HEK293 (cell line): ENCODE data around the gene ZNF862.

Source experiments
- GLIS1 ChIP-seq: fragments of 450-650 bp; formaldehyde crosslinking; IDR thresholded peaks from 2 replicates; pipeline ENCODE4 v1.5.1; 2016; ENCODE audit warnings: missing biosample characterization, missing genetic modification characterization
- KLF10 ChIP-seq: fragments of 450-650 bp; IDR thresholded peaks from 2 replicates; pipeline ENCODE4 v1.5.1; 2018; ENCODE audit warnings: missing biosample characterization, mild to moderate bottlenecking, missing genetic modification characterization
- KLF9 ChIP-seq: fragments of 450-650 bp; formaldehyde crosslinking; IDR thresholded peaks from 2 replicates; pipeline ENCODE4 v1.5.1; 2016; ENCODE audit warnings: missing biosample characterization, missing genetic modification characterization, low read depth
- REPIN1 ChIP-seq: fragments of 450-650 bp; formaldehyde crosslinking; IDR thresholded peaks from 2 replicates; pipeline ENCODE4 v1.5.1; 2017; ENCODE audit warnings: missing biosample characterization, missing genetic modification characterization, low read depth
- SALL2 ChIP-seq: fragments of 450-650 bp; formaldehyde crosslinking; IDR thresholded peaks from 2 replicates; pipeline ENCODE4 v1.5.0; 2017; ENCODE audit warnings: missing biosample characterization, mild to moderate bottlenecking, missing genetic modification characterization, borderline replicate concordance
- TCF7L2 ChIP-seq: IDR thresholded peaks from 2 replicates; pipeline ENCODE4 v1.6.1; 2011; ENCODE audit warnings: low read depth, mild to moderate bottlenecking, inconsistent platforms, low read length, moderate library complexity, borderline replicate concordance
- ZBTB48 ChIP-seq: fragments of 450-650 bp; formaldehyde crosslinking; IDR thresholded peaks from 2 replicates; pipeline ENCODE4 v1.5.1; 2016; ENCODE audit warnings: missing biosample characterization, missing genetic modification characterization
- ZFP3 ChIP-seq: fragments of 450-650 bp; formaldehyde crosslinking; IDR thresholded peaks from 2 replicates; pipeline ENCODE4 v1.5.1; 2016; ENCODE audit warnings: low read depth, missing biosample characterization, missing genetic modification characterization
- ZIC2 ChIP-seq: fragments of 450-650 bp; formaldehyde crosslinking; IDR thresholded peaks from 2 replicates; pipeline ENCODE4 v1.5.1; 2016; ENCODE audit warnings: missing biosample characterization, missing genetic modification characterization
- ZNF140 ChIP-seq: fragments of 450-650 bp; formaldehyde crosslinking; IDR thresholded peaks from 2 replicates; pipeline ENCODE4 v1.5.1; 2016; ENCODE audit warnings: missing biosample characterization, missing genetic modification characterization
- ZNF155 ChIP-seq: fragments of 450-650 bp; formaldehyde crosslinking; IDR thresholded peaks from 2 replicates; pipeline ENCODE4 v1.5.1; 2016; ENCODE audit warnings: missing biosample characterization, missing genetic modification characterization
- ZNF175 ChIP-seq: fragments of 450-650 bp; formaldehyde crosslinking; IDR thresholded peaks from 2 replicates; pipeline ENCODE4 v1.5.1; 2016; ENCODE audit warnings: missing biosample characterization, missing genetic modification characterization
- ZNF324 ChIP-seq: fragments of 450-650 bp; formaldehyde crosslinking; IDR thresholded peaks from 2 replicates; pipeline ENCODE4 v1.5.1; 2016; ENCODE audit warnings: missing biosample characterization, missing genetic modification characterization
- ZNF341 ChIP-seq: fragments of 450-650 bp; formaldehyde crosslinking; IDR thresholded peaks from 2 replicates; pipeline ENCODE4; 2016; ENCODE audit warnings: low read depth, missing biosample characterization, missing genetic modification characterization
- ZNF350 ChIP-seq: fragments of 450-650 bp; formaldehyde crosslinking; IDR thresholded peaks from 2 replicates; pipeline ENCODE4 v1.5.0; 2017; ENCODE audit warnings: missing biosample characterization, mild to moderate bottlenecking, missing genetic modification characterization
- ZNF423 ChIP-seq: fragments of 450-650 bp; formaldehyde crosslinking; IDR thresholded peaks from 2 replicates; pipeline ENCODE4 v1.5.1; 2016; ENCODE audit warnings: missing biosample characterization, missing genetic modification characterization
- ZNF473 ChIP-seq: fragments of 450-650 bp; formaldehyde crosslinking; IDR thresholded peaks from 2 replicates; pipeline ENCODE4 v1.5.1; 2017; ENCODE audit warnings: missing biosample characterization, missing genetic modification characterization
- ZNF514 ChIP-seq: fragments of 450-650 bp; formaldehyde crosslinking; IDR thresholded peaks from 2 replicates; pipeline ENCODE4 v1.5.1; 2016; ENCODE audit warnings: missing biosample characterization, missing genetic modification characterization
- ZNF544 ChIP-seq: fragments of 450-650 bp; formaldehyde crosslinking; IDR thresholded peaks from 2 replicates; pipeline ENCODE4 v1.5.0; 2017; ENCODE audit warnings: missing biosample characterization, missing genetic modification characterization
- ZNF549 ChIP-seq: fragments of 450-650 bp; IDR thresholded peaks from 2 replicates; pipeline ENCODE4 v1.5.1; 2018; ENCODE audit warnings: missing biosample characterization, missing genetic modification characterization, mild to moderate bottlenecking, inconsistent platforms, moderate library complexity
- ZNF830 ChIP-seq: fragments of 450-650 bp; IDR thresholded peaks from 2 replicates; pipeline ENCODE4 v1.5.0; 2018; ENCODE audit warnings: missing biosample characterization, missing genetic modification characterization, low read depth, mild to moderate bottlenecking, moderate library complexity
- ZSCAN16 ChIP-seq: fragments of 450-650 bp; formaldehyde crosslinking; IDR thresholded peaks from 2 replicates; pipeline ENCODE4 v1.5.1; 2016; ENCODE audit warnings: missing biosample characterization, missing genetic modification characterization
- ZSCAN23 ChIP-seq: fragments of 450-650 bp; formaldehyde crosslinking; IDR thresholded peaks from 2 replicates; pipeline ENCODE4 v1.5.1; 2016; ENCODE audit warnings: missing biosample characterization, missing genetic modification characterization
- TF ChIP-seq, protein P1 (sequence below): fragments of 450-650 bp; formaldehyde crosslinking; IDR thresholded peaks from 2 replicates; pipeline ENCODE4 v1.5.1; 2016; ENCODE audit warnings: missing biosample characterization, missing genetic modification characterization, borderline replicate concordance
- TF ChIP-seq, protein P2 (sequence below): fragments of 450-650 bp; IDR thresholded peaks from 2 replicates; pipeline ENCODE4 v1.5.1; 2018; ENCODE audit warnings: missing biosample characterization, missing genetic modification characterization
- TF ChIP-seq, protein P3 (sequence below): fragments of 450-650 bp; formaldehyde crosslinking; IDR thresholded peaks from 2 replicates; pipeline ENCODE4 v1.5.1; 2016; ENCODE audit warnings: missing biosample characterization, missing genetic modification characterization
- TF ChIP-seq, protein P4 (sequence below): fragments of 450-650 bp; formaldehyde crosslinking; IDR thresholded peaks from 2 replicates; pipeline ENCODE4 v1.5.1; 2016; ENCODE audit warnings: missing biosample characterization, missing genetic modification characterization

ZNF862 gene

DNA sequence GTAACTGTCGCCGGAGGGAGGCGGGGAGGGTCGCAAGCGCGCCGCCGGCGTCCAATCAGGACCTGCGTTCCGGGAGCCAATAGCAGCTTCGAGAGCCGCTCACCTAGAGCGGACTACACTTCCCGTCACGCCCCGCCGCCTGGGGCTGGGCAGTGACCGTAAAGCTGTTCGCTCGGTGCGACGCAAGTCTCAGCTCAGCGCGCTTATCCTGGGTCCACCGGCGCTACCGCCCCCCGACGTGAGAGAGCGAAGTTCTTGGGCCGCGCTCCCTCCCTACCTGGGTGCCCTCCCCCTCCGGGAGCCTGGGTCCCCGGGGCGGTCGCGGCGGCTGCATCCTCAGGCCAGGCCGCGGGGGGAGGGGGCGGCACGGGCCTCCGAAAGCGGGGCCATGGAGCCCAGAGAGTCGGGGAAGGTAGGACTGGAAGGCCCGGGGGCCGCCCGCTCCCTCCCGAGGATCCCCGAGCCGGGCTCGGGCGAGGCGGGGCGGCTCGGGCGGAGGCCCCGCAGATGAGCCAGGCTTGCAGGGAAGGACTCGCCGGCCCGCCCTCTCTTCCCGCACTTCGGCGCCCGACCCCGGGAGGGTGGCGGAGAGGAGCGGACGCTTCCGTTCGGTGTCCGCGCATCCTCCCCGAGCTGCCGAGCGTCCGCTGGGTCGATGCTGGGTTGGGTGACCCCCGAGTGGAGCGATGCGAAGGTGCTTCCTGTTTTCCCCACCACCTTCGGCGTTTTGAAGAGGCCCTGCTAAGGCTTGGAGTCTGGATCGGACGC, at the start of gene ZNF862 (continued):
- TF ChIP-seq, protein P1, sequence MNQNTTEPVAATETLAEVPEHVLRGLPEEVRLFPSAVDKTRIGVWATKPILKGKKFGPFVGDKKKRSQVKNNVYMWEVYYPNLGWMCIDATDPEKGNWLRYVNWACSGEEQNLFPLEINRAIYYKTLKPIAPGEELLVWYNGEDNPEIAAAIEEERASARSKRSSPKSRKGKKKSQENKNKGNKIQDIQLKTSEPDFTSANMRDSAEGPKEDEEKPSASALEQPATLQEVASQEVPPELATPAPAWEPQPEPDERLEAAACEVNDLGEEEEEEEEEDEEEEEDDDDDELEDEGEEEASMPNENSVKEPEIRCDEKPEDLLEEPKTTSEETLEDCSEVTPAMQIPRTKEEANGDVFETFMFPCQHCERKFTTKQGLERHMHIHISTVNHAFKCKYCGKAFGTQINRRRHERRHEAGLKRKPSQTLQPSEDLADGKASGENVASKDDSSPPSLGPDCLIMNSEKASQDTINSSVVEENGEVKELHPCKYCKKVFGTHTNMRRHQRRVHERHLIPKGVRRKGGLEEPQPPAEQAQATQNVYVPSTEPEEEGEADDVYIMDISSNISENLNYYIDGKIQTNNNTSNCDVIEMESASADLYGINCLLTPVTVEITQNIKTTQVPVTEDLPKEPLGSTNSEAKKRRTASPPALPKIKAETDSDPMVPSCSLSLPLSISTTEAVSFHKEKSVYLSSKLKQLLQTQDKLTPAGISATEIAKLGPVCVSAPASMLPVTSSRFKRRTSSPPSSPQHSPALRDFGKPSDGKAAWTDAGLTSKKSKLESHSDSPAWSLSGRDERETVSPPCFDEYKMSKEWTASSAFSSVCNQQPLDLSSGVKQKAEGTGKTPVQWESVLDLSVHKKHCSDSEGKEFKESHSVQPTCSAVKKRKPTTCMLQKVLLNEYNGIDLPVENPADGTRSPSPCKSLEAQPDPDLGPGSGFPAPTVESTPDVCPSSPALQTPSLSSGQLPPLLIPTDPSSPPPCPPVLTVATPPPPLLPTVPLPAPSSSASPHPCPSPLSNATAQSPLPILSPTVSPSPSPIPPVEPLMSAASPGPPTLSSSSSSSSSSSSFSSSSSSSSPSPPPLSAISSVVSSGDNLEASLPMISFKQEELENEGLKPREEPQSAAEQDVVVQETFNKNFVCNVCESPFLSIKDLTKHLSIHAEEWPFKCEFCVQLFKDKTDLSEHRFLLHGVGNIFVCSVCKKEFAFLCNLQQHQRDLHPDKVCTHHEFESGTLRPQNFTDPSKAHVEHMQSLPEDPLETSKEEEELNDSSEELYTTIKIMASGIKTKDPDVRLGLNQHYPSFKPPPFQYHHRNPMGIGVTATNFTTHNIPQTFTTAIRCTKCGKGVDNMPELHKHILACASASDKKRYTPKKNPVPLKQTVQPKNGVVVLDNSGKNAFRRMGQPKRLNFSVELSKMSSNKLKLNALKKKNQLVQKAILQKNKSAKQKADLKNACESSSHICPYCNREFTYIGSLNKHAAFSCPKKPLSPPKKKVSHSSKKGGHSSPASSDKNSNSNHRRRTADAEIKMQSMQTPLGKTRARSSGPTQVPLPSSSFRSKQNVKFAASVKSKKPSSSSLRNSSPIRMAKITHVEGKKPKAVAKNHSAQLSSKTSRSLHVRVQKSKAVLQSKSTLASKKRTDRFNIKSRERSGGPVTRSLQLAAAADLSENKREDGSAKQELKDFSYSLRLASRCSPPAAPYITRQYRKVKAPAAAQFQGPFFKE (tag by site-specific recombination), result no peak
- TF ChIP-seq ZSCAN16 (tag by site-specific recombination) (0 out of 2 replicates have a peak, but pooled peaks have one; percentile 55), ZNF830 (tag by site-specific recombination) (no peak), KLF9 (tag by site-specific recombination) (peak; percentile 78), ZNF350 (tag by site-specific recombination) (no peak), REPIN1 (peak; percentile 79; the same call in 1 of the 2 replicates), SALL2 (no peak), TCF7L2 (no peak), ZIC2 (peak; percentile 72), ZSCAN23 (no peak), ZNF514 (tag by site-specific recombination) (no peak), ZFP3 (tag by site-specific recombination) (no peak), ZNF549 (tag by site-specific recombination) (no peak), KLF10 (tag by site-specific recombination) (peak; percentile 36; the same call in 1 of the 2 replicates), ZNF341 (peak; percentile 88), GLIS1 (peak; percentile 31; the same call in 1 of the 2 replicates), ZNF140 (tag by site-specific recombination) (no peak), ZBTB48 (tag by site-specific recombination) (peak; percentile 86), ZNF175 (tag by site-specific recombination) (no peak), ZNF544 (no peak), ZNF155 (tag by site-specific recombination) (no peak), ZNF423 (tag by site-specific recombination) (peak; percentile 97), ZNF324 (tag by site-specific recombination) (0 out of 2 replicates have a peak, but pooled peaks have one; percentile 45), ZNF473 (no peak)
- TF ChIP-seq, protein P2, sequence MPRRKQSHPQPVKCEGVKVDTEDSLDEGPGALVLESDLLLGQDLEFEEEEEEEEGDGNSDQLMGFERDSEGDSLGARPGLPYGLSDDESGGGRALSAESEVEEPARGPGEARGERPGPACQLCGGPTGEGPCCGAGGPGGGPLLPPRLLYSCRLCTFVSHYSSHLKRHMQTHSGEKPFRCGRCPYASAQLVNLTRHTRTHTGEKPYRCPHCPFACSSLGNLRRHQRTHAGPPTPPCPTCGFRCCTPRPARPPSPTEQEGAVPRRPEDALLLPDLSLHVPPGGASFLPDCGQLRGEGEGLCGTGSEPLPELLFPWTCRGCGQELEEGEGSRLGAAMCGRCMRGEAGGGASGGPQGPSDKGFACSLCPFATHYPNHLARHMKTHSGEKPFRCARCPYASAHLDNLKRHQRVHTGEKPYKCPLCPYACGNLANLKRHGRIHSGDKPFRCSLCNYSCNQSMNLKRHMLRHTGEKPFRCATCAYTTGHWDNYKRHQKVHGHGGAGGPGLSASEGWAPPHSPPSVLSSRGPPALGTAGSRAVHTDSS, result no peak
- TF ChIP-seq, protein P3, sequence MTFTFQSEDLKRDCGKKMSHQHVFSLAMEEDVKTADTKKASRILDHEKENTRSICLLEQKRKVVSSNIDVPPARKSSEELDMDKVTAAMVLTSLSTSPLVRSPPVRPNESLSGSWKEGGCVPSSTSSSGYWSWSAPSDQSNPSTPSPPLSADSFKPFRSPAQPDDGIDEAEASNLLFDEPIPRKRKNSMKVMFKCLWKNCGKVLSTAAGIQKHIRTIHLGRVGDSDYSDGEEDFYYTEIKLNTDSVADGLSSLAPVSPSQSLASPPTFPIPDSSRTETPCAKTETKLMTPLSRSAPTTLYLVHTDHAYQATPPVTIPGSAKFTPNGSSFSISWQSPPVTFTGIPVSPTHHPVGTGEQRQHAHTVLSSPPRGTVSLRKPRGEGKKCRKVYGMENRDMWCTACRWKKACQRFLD, result no peak
- TF ChIP-seq, protein P4, sequence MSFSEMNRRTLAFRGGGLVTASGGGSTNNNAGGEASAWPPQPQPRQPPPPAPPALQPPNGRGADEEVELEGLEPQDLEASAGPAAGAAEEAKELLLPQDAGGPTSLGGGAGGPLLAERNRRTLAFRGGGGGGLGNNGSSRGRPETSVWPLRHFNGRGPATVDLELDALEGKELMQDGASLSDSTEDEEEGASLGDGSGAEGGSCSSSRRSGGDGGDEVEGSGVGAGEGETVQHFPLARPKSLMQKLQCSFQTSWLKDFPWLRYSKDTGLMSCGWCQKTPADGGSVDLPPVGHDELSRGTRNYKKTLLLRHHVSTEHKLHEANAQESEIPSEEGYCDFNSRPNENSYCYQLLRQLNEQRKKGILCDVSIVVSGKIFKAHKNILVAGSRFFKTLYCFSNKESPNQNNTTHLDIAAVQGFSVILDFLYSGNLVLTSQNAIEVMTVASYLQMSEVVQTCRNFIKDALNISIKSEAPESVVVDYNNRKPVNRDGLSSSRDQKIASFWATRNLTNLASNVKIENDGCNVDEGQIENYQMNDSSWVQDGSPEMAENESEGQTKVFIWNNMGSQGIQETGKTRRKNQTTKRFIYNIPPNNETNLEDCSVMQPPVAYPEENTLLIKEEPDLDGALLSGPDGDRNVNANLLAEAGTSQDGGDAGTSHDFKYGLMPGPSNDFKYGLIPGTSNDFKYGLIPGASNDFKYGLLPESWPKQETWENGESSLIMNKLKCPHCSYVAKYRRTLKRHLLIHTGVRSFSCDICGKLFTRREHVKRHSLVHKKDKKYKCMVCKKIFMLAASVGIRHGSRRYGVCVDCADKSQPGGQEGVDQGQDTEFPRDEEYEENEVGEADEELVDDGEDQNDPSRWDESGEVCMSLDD (tag by site-specific recombination), result 0 out of 2 replicates have a peak, but pooled peaks have one; percentile 31
